Thyroid gland (tissue), 4 donors: ENCODE results near the gene CLTC. TPM values are rescaled to one million over a fixed set of nuclear protein-coding genes. Genes with fewer than 3 reads are reported as not detected.

Source experiments
- DNase-seq, 2 donors: peaks; one replicate each; pipeline ENCODE4 v3.0.0-alpha.2; 2019
- H3K27ac ChIP-seq, 3 donors: fragments of 200-600 bp; sonication (generic); 1 replicate in 2 of 3; 2 replicates in 1 of 3; pipeline ENCODE4 v1.5.1; 2016 to 2019; ENCODE audit warnings: mild to moderate bottlenecking in 1 of 3, moderate library complexity in 1 of 3
- H3K27me3 ChIP-seq: fragments of 200-600 bp; sonication (generic); one replicate; pipeline ENCODE4 v1.5.1; 2019
- H3K36me3 ChIP-seq, 2 donors: fragments of 200-600 bp; sonication (generic); one replicate each; pipeline ENCODE4 v1.5.1; 2016 to 2019
- H3K4me1 ChIP-seq, 2 donors: fragments of 200-600 bp; sonication (generic); one replicate each; pipeline ENCODE4 v1.5.1; 2017 to 2019
- H3K4me3 ChIP-seq, 3 donors: fragments of 200-600 bp; sonication (generic); replicated peaks in 1 of 3; 1 replicate in 2 of 3; 2 replicates in 1 of 3; pipeline ENCODE4 v1.5.1; 2016; ENCODE audit warnings: mild to moderate bottlenecking in 1 of 3
- H3K9me3 ChIP-seq: fragments of 200-600 bp; sonication (generic); one replicate; pipeline ENCODE4 v1.5.1; 2017
- POLR2A ChIP-seq, 2 donors: fragments of 450-650 bp; IDR thresholded peaks; one replicate each; pipeline ENCODE4 v1.6.1; 2017; ENCODE audit warnings: antibody characterized with exemption in 2 of 2, mild to moderate bottlenecking in 2 of 2, moderate library complexity in 1 of 2
- WGBS, 2 donors: methylation state at CpG; one replicate each; pipeline ENCODE4 v1.1.5; 2017; 5-methylcytosine and 5-hydroxymethylcytosine counted together
- intact Hi-C: fragments of 100-400 bp; cut with DNase I; formaldehyde crosslinking; loops from one replicate; pipeline ENCODE4 v1.15.1; 2023
- total RNA-seq, 4 donors: library from RNA; depleted of rRNA; stranded (reverse); fragments of >200 nt; gene quantifications; one replicate each; pipeline ENCODE4 v1.2.3, GENCODE V29; 2016
- TF ChIP-seq, protein P1 (sequence below), 6 experiments: fragments of 200-600 bp in 3 of 6; fragments of 450-650 bp in 3 of 6; sonication (generic) in 3 of 6; IDR thresholded peaks; one replicate each; pipeline ENCODE4 v1.5.1; 2016 to 2019; ENCODE audit warnings: antibody characterized with exemption in 6 of 6, mild to moderate bottlenecking in 2 of 6, inconsistent platforms in 1 of 6, moderate library complexity in 1 of 6

The CLTC gene
- total RNA-seq, 4 donors from 2014 or later, result 250 to 474 (median 364) TPM

DNA sequence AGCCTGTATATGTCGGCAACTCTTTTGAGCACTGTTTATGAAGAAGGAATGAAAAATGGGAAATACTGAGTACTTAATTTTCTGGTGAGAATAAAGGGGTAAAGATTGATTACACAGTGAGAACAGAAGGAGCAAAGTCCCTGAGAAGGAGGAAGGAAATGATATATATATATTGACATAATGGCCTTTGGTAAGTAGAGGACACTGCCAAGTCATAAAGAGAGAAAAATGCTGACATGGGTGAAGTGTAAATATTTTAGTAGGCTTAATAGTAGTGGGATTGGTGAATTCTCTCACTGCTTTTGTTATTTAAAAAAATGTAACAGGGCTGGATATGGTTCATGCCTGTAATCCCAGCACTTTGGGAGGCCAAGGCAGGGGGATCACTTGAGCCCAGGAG lies 103.9 kb downstream of the CLTC start:
- Histone ChIP-seq H3K4me1 (peaks cover 7% of the 10 kb centered on the region in 2 donors), H3K27ac (no peak overlapping the region), H3K27me3 (no peaks in the 10 kb centered on the region), H3K9me3 (no peaks in the 10 kb centered on the region), H3K36me3 (no peaks in the 10 kb centered on the region), H3K4me3 (no peak overlapping the region)
- TF ChIP-seq, protein P1, sequence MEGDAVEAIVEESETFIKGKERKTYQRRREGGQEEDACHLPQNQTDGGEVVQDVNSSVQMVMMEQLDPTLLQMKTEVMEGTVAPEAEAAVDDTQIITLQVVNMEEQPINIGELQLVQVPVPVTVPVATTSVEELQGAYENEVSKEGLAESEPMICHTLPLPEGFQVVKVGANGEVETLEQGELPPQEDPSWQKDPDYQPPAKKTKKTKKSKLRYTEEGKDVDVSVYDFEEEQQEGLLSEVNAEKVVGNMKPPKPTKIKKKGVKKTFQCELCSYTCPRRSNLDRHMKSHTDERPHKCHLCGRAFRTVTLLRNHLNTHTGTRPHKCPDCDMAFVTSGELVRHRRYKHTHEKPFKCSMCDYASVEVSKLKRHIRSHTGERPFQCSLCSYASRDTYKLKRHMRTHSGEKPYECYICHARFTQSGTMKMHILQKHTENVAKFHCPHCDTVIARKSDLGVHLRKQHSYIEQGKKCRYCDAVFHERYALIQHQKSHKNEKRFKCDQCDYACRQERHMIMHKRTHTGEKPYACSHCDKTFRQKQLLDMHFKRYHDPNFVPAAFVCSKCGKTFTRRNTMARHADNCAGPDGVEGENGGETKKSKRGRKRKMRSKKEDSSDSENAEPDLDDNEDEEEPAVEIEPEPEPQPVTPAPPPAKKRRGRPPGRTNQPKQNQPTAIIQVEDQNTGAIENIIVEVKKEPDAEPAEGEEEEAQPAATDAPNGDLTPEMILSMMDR (IDR thresholded peaks at IDR 0.05), result no peak
- TF ChIP-seq POLR2A (IDR thresholded peaks at IDR 0.05), result no peak
- DNase-seq, result no peak
- 93 to 100% methylated on average over 1 of the region's 1 CpG for WGBS, 2 donors
- intact Hi-C loops, result no loop called here

DNA sequence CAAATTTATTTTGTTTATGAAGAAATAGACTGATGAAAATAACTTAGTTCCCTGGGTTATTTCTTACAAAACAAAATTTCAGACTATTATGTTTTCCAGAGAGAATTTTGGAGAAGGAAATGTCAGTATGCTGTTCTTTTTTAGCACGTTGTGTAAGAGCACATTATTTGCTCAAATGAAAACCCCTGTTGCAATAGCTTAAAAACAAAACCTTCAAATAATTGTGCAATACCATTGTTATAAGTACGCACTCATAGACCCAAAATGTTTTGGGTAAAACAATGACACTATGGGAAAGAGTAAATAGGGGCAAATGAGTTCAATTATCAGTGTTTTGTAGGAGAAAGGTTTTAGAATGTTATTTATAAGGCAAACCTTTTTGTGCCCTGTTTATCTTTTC lies 106.0 kb downstream of the CLTC start:
- Histone ChIP-seq H3K27me3 (no peaks in the 10 kb centered on the region), H3K9me3 (no peaks in the 10 kb centered on the region), H3K36me3 (no peaks in the 10 kb centered on the region), H3K4me3 (no peak overlapping the region), H3K4me1 (peaks cover 7% of the 10 kb centered on the region in 2 donors), H3K27ac (peak overlapping the region in 2 of 3 donors; percentile 22 to 58)
- TF ChIP-seq, protein P1 (IDR thresholded peaks at IDR 0.05), result no peak
- no peak for TF ChIP-seq POLR2A (IDR thresholded peaks at IDR 0.05)
- intact Hi-C loops, result no loop called here
- DNase-seq, result no peak
- WGBS, 2 donors, result 57 to 67% methylated on average over 2 of the region's 2 CpGs

DNA sequence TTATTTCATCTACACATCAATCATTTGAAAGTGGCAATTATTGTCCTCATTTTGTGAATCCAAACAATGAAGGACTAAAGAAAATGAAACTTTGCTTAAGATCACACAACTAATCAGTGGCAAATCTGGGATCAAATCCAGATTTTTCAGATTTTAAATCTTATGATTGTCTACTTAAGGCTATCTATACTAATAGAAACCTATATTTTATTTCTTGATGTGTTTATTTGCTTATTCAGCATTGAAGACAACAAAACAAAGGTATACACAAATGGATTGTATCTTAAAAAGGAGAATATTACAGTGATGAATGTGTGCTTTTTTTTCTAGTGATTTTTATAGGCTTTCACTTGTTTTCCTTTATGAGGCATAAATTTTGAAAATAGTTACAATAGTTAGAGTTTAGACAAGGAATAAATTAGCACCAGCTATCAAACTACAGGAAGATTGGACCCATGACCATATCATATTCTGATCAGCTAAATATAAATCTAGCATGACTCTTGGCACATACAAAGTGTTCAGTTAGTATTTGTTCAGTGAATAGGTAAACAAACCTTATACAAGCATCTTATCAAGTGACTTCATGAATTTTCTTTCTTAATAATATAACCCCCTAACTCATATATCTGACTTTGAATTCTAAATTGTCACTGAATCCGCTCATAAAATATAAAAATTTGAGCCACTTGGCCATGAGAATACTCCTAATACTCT lies 108.3 kb downstream of the CLTC start:
- Histone ChIP-seq H3K4me3 (no peak overlapping the region), H3K4me1 (peaks cover 7% of the 10 kb centered on the region in 2 donors), H3K36me3 (no peaks in the 10 kb centered on the region), H3K27me3 (no peaks in the 10 kb centered on the region), H3K9me3 (no peaks in the 10 kb centered on the region), H3K27ac (no peak overlapping the region)
- WGBS, 2 donors, result 100% methylated on average over 1 of the region's 1 CpG
- intact Hi-C loops, result no loop called here
- TF ChIP-seq, protein P1 (IDR thresholded peaks at IDR 0.05), result no peak
- no peak for TF ChIP-seq POLR2A (IDR thresholded peaks at IDR 0.05)
- no peak for DNase-seq

DNA sequence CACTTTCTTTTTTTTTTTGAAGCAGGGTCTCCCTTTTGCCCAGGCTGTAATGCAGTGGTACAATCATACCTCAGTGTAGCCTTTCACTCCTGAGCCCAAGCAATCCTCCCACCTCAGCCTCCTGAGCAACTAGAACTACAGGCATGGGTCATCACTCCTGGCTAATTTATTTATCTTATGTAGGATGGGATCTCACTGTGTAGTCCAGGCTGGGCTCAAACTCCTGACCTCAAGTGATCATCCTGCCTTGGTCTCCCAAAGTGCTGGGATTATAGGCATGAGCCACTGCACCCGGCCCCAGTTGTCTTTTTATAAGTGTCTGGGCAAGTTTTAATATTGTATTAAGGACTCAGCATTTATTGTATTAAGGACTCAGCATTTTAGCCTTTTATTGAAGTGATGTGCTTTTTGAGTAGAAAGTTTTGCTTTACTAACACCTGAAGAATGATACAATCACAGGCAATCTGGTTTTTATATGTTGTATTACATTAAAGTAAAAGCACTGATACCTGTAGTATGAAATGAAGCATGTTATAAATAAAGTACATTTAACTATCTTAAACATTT lies 110.7 kb downstream of the CLTC start:
- intact Hi-C loops, result no loop called here
- Histone ChIP-seq H3K36me3 (no peaks in the 10 kb centered on the region), H3K9me3 (no peaks in the 10 kb centered on the region), H3K27ac (no peak overlapping the region), H3K27me3 (no peaks in the 10 kb centered on the region), H3K4me1 (peaks cover 3 to 4% of the 10 kb centered on the region in 2 donors), H3K4me3 (no peak overlapping the region)
- WGBS, 2 donors, result 92 to 97% methylated on average over 1 of the region's 1 CpG
- TF ChIP-seq, protein P1 (IDR thresholded peaks at IDR 0.05), result no peak
- TF ChIP-seq POLR2A (IDR thresholded peaks at IDR 0.05), result no peak
- no peak for DNase-seq

GRCh38 chr17:59733697-59734096 lies 114.0 kb downstream of the CLTC start:
- TF ChIP-seq, protein P1 (IDR thresholded peaks at IDR 0.05), result no peak
- no peak for TF ChIP-seq POLR2A (IDR thresholded peaks at IDR 0.05)
- Histone ChIP-seq H3K27ac (no peak overlapping the region), H3K36me3 (peaks cover 7 to 10% of the 10 kb centered on the region in 2 donors), H3K9me3 (no peaks in the 10 kb centered on the region), H3K27me3 (no peaks in the 10 kb centered on the region), H3K4me1 (no peaks in the 10 kb centered on the region), H3K4me3 (no peak overlapping the region)
- intact Hi-C loops, result no loop called here
- no peak for DNase-seq
- 92 to 100% methylated on average over 2 of the region's 2 CpGs for whole genome bisulfite sequencing, 2 donors
